Activated CD4-positive, CD25-positive, alpha-beta regulatory T cell treated with anti-CD3 and anti-CD28 coated beads, Interleukin-2, amount 50 U/mL, for 24 hours (primary cell): Measurements from ENCODE around the gene PHACTR3.

Experiments
- ATAC-seq, 2 donors: fragments of 150-1000 bp; cut with Tn5 transposase; one replicate each; pipeline ENCODE4 v1.10.0; 2021; ENCODE audit warnings: mild to moderate bottlenecking in 1 of 2, moderate library complexity in 1 of 2

Gene PHACTR3

DNA sequence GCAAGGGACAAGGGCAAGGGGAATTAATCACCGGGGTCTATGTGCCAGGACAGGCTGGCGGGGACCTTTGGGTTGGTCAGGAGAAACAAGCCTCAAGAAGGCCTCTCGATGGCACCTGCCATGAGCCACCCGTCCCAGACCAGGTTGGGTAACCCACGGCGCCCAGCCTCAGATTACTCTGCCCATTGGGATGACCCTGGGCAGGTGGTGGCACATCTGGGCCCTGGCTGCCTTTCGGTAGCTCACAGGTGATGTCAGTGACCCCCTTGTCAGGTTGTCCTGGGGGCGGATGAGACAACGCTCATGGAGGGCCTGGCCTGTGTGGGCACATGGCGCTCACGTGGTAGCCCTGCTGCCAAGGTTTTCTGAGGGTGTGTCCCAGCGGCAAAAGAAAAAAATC, 176.9 kb downstream of the PHACTR3 start:
- ATAC-seq: no peak

DNA sequence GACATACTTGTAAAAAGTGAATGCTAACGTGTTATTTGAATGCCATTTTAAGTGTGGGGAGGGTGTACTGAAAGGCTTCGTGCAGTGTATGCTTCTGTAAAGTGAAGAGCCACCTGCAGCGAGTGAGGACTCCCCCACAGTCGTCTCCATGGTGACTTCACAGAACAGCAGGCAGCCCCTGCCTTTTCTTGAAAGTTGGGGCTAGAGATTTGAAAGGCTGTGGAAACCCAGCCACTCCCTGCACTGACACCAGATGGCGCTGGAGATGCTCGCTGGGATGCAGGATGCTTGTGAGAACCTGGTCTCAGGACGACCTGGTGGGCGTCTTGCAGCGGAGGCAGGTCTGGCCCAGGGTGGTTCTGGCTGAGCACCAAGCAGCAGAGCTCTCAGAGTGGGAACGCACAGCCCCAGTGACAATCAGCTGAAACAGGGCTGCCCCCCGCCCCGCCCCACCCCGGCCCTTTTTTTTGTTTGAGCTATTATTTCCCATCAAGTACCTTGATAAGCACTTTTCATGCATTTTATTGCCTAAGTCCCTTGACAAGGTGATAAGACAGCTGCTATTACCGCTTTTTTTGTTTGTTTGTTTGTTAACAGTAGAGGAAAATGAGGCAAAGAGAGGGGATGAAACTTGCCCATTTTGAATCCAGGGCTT, 178.8 kb downstream of the PHACTR3 start:
- ATAC-seq: no peak

DNA sequence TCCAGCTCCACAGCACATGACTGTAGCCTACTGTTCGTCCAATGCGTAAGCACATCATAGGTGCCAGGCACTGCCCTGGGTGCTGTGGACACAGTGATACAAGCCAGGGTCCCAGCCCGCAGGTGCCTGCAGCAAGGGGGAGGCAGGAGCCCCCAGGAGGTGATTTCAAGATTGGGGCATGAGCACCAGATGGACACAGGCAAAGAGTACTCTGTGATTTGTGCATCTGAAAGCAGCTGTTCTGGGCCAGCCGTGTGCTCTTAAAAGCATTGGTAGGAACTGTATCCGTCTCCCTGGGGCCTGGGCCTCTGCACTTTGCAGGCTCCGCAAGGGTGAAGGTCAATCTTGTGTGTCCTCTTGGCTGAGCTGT, 179.3 kb downstream of the PHACTR3 start:
- ATAC-seq: no peak

DNA sequence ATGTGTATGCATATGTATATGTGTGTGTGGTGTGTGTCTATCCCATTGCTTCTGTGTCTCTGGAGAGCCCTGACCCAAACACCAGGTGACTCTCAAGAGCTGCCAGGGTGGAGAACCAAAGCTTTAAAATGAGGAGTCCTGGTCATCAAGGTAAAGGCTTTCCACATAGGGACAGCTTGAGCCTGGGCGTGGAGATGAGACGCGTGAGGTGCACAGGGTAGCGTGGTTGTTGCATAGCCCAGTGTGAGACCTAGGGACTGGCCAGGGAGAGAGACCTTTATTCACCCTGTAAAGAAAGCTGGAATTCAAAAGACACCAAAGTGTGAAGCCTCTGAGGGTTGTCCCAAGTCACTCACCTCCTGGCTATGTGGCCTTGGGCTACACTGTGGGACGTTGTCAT, 180.0 kb downstream of the PHACTR3 start:
- ATAC-seq: no peak

DNA sequence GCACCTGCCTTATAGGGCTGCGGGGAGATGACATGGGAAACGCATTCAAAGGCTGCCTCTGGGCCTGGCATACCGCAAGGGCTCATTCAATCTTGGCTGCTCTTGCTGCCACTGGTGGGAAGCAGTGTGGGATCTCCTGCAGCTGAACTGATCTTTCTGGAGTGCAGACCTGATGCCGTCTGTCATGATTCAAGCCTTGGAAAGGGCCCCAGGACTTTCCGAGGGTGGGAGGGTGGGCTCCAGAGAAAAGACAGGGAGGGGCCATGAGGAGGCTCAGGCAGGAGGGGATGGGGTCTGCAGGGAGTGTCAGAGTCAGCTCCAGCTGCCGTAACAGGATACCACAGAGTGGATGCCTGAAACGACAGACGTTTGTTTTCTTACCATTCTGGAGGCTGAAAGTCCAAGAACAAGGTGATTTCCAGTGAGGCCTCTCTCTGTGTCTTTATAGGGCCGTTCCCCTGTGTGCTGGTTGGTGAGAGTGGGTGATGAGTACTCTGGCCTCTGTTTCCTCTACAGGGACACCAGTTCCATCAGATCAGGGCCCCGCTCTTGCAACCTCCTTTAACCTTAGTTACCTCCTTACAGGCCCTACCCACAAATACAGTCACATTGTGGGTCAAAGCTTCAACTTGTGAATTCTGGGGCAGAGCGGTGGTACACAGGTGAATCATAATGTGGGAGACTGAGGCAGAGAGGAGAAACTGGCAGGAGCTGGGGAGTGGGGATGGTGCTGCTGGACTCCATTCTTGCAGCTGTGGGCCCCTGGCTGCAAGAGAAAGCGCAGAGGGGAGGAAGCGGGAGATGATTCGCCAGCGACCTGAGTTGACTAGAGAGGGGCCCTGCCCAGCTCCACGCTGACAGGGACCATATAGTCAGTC, 180.7 kb downstream of the PHACTR3 start:
- no peak for ATAC-seq

DNA sequence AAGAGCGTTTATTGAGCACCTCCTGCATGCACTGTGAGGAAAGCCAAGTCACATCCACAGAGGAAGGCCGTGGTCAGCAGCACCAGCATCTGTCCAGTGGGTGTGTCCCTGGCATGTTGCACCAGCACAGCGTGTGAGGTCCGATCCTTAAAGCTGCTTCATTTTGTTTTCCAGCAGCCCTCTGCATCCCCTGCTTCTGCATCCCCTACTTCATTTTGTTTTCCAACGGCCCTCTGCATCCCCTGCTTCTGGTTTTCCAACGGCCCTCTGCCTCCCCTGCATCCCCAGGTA, 181.3 kb downstream of the PHACTR3 start:
- ATAC-seq: no peak

DNA sequence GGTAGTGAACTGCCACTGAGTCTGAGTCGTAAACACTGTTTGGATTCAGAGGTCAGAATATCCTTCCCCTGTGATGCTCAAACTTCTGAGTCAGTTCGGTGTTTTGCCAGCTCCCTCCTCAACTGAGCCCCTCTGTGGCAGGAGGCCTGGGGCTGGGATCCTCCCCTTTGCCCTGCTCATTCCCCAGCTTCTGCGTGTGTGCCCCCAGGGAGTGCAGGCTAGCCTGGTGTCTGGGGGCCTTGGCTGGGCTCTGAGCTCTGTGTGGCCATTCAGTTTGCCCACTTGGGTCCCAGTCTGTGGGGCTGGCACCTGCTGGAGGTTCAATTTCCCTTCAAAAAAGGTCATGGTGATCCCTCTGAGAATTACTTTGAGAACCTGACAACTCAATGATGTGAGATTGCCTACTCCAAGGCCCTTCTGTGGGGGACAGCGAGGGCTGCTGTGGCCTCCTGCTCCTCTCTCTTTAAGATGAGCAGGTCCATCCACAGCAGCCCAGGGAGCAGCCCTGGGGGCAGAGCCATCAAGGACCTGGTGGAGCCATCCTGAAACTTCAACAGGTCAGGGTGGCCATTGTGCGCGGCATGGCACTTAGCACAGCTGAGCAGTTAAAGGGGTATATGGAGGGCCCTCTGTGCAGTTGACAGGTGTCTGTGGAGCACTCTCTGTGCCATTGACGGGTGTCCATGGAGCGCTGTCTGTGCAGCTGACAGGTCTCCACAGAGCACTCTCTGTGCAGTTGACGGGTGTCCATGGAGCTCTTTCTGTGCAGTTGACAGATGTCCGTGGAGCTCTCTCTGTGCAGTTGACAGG, 181.9 kb downstream of the PHACTR3 start:
- peak in 1 of 2 donors; percentile 27 for ATAC-seq

DNA sequence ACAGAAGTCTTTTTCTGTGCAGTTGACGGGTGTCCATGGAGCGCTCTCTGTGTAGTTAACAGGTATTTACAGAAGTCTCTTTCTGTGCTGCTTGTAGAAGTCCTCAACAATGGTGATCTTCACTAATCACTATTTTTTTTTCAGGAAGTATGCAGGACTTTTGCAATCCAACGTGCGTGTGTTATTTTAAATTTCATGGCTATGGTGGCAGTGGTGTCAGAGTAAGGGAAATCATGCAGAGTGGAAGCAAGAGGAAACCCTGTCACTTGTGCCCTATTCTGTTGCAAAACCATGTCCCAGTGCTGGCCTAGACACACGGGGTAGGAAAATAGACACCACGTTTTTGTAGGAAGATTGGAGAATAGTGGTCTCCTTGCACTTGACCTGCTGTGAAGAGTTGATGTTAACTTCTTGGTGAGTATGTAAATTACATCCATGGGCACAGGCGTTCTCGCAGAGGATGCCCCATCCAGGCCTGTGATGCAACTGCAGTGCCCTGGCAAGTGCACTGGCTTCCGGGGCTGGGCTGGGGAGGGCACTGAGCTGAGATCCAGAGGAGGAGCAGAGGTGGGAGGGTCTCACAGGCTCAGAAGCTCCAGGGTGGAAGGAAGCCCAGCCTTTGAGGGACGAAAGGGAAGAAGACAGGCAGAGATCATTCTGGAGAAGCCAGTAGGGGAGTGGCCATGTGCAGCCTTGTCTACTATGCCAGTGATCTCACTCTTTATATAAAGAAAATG, 182.6 kb downstream of the PHACTR3 start:
- no peak for ATAC-seq

DNA sequence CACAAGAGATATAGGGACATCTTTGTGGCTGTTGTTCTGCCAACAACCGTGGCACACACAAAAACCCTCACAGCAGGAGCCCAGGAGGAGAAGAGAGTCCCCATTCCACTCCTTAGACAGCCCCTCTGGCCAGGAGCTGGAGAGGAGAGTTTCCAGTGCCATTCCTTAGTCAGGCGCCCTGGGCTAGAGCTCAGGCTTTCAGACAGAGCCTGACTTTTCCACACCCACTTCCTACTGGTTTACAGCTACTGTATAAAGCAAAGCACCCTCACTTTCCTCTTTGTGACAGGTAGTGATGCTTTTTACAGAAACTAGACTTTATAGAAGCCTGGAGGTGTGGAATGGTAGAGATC, 183.2 kb downstream of the PHACTR3 start:
- no peak for ATAC-seq

DNA sequence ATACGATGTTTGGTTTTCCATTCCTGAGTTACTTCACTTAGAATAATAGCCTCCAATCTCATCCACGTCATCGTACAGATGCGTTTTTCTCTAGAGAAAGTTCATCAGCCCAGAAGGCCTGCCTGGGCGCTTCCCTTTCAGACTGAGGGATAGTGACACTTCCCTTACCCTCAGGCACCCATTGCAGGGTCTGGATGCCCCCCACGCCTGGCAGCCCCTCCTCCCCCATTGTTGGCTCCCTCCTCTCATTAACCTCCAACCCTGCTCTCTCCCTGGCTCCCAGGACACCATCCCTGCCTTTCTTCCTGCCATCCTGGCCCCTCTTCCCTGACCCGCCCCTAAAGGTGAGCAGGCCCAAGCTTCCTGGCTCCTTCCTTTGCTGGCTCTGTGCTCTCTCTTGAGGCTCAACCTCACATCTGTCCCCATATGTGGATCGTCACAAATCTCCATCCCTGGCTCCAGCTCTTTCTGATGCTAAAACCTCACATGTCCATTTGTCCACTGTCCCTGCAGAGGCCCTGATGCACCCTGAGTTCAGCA, 183.9 kb downstream of the PHACTR3 start:
- ATAC-seq: no peak

DNA sequence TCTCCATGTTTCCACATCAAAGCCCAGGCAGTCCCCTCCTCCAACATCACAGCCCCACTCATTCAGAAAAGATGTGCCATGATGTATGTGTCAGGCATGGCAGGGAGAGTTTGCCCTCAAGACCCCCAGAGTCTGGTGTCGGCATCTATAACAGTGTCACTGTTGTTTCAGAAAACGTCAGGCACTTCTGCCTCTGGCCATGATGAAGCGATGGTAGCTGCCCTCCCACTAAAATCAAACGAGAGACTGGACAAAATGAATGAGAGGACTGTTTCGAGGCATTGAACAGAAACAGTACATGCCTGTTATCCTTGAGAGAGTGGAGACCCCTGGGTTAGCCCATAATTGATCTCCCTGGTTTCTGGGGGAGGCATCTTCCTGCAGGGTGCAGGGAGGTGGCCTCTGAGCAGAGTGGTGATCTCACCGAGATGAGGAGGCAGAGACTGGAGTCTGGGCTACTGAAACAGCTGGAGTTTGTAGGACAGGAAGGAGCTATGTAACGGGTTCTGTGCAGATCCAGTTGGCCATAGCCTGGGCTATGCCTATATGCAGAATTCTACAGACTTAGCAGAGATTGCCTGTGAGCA, 184.6 kb downstream of the PHACTR3 start:
- ATAC-seq: no peak

DNA sequence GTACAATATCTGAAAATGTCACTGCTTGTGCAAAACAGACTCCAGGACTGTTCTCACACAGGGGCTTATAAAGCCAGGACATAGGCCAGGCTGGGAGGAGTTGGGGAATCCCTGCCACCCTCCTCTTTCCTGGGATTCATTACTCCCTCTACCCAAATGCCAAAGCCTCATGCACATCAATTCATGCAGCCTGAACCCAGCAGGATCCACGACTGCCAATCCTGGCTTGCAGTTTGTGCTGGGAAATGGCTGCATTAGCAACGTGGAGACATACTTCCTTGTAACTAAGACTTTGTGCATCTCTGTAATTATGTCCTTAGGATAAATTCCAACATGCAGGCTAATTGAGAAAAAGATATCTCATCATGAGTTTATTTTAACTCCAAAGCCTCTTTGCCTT, 185.3 kb downstream of the PHACTR3 start:
- ATAC-seq: no peak

DNA sequence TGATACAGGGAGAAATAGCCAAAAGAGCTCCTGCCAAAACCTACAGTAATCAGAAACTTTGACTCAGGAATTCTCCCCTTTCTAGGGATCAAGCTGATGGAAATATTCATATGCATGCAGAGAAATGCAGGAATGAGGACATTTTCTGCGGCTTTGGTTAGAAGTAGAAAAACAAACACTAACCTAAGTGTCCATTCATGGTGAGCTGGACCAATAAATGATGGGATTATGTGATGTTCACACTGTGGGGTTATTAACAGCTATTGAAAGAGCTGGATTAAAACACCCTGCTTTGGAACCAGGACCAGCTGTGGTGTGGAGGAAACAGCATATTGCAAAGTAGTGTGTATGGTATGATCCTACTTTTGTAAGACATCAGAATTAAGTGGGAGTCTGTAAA, 186.0 kb downstream of the PHACTR3 start:
- ATAC-seq: no peak

DNA sequence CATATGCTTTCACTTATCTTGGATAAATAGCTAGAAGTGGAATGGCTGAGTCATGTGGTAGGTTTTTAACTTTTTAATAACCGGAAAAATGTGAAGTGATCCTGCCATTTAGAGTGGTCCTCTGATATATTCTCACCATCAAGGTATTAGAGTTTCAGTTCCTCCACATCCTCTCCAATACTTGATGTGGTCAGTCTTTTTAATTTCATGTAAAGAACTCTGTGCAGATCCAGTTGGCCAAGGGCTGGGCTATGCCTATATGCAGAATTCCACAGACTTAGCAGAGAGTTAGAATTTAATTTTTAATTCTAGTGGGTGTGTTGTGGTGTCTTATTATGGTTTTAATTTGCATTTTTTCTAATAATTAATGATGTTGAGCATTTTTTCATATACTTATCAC, 188.0 kb downstream of the PHACTR3 start:
- no peak for ATAC-seq

DNA sequence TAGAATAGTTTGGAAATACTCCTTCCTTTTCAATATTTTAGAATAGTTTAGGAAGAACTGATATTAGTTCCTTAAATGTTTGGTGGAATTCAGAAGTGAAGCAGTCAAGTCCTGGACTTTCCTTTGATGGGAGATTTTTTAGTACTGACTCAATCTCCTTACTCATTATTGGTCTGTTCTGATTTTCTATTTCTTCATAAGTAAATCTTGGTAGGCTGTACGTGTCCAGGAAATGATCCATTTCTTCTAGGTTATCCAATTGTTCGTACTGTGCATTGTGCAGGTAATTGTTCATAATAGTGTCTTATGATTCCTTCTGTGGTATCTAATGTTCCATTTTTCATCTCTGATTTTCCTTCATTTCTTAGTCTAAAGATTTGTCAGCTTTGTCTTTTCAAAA, 190.2 kb downstream of the PHACTR3 start:
- ATAC-seq: no peak

DNA sequence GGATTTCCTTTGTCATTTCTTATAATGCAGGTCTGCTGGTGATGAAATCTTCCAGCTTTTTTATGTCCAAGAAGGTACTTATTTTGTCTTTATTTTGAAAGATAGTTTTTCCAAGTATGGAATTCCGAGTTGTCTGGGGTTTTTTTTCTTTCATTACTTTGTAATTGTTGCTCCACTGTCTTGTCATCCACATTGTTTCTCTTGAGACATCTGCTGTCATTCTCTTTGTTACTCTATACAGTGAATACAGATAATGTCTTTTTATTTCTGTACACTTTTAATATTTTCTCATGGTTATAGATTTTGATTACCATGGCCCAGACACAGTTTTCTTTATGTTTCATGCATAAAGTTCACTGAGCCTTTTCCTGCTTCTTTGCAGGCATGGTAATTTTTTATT, 196.0 kb downstream of the PHACTR3 start:
- no peak for ATAC-seq

DNA sequence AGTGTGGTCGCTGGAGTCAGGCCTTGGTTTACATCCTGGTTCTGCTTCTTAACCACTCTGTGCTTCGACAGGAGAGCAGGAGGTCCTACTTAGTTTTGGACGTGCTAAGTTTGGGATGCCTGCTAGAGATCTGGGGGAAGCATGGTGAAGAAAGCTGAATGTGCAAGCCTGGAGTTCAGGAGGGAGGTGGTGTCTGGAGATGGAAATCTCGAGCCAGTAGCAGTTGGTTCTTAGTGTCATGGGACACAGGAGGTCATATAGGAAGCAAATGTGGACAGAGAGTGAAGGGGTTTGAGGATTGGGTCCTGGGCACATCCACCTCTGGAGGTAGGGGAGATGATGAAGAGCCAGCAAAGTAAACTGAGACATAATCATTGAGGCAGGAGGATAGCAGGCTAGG, 197.7 kb downstream of the PHACTR3 start:
- no peak for ATAC-seq

DNA sequence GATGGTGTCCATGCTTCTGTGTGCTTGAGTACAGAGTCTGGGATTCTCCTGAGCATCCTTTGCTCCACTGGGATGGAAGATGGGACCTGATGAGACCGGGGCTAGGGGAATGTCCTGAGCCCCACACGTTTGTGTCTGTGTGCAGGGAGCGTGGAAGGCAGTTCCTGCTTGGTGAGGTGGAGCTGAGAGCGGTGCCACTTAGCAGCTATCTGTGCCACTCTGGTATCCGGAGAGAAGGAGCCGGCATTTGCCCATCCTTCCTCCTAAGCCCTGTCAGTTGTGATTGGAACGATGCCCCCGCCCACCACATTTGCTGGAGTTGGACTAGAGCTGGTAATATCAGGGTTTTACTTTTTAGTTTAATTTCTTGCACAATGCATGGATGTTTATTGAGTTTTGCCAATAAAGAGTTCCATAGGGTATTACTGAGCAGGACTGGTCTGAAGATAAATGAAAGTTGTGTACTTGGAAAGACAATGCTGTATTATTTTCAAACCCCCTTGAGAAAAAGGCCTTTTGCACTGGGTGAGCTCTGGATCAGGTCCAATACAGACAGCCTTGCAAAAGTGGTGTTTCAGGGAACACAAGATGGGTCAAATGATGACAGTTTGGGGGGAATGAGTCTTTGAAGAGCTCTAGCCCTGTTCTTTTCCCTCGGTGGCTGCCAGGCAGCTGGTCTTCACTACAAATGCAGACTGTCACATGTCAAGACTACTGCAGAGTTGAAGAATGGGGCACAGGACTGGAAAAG, 198.3 kb downstream of the PHACTR3 start:
- ATAC-seq: no peak

DNA sequence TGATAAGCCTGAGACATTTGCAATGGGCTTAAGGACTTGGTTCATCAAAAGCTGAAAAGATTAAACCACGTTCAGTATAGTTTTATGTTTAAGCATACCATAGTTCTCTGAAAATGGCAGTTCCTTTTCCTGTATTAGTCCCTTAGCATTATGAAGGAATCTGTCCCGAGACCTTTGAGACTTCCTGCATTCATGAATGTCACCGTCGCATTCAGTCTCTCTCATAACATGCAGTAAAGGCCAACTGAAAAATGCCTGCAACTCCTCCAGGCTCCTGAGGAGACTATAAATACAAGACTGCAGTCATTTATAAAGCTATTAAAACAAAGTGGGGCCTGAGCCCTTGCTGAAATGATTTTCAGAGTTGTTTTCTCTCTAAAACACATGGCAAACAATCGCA, 200.0 kb downstream of the PHACTR3 start:
- no peak for ATAC-seq

DNA sequence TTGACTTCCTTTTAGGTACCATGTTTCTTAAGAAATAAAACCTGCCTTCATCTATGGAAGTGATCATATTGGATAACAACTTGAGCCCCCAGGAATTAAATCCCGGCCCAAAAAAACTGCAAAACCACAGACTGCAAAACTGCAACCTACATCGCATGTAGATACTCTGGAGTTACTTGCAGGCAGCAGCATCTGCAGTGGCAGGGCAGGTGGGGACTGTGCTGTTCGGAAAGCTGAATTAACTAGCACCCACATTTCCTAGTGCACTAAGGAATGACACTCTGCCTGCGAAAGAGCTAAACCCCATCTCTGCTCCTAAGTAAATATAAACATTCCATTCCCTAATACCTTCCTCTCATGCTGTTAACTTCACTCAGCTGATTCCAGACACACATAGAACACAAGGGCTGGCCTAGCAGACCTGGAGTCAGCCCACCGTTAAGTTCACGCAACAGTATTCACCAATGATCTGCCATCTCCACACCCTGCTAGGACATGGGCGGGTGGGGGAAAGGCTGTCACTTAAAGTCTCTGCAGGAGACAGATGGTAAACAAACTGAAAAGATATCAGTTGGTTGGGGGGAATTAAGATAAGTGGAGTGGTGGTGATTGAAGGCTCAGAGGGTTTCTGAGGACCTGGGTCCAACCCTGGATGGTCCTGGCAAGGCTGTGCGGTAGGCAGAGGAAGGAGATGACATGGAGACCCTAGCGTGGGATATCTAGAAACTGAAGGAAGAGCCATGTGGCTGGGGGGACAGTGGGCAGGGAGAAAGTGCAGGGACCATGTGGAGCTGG, 200.7 kb downstream of the PHACTR3 start:
- no peak for ATAC-seq
